IPS-NIHi7 (cell line): ENCODE results near the gene NEUROG2.
"Not testable (repeated sequence)": the region's sequence is repeated elsewhere in the genome, so short reads cannot be mapped to it uniquely, and the experiment has no call there.

ENCODE experiments used
- DNase-seq: peaks from one replicate; pipeline ENCODE4 v3.0.0; 2012; ENCODE audit warnings: mixed read lengths; ENCODE audit errors: extremely low spot score

The NEUROG2 gene

GRCh38 chr4:112492321-112492720 is 23.7 kb downstream of the NEUROG2 start:
- no peak for DNase-seq

- not testable (repeated sequence) for DNase-seq
Measured at GRCh38 chr4:112490808-112491207, 25.2 kb downstream of the NEUROG2 start.

- DNase-seq = no peak
Measured at GRCh38 chr4:112485930-112486329, 30.1 kb downstream of the NEUROG2 start.

GRCh38 chr4:112473985-112474384 is 42.0 kb downstream of the NEUROG2 start:
- DNase-seq = no peak

GRCh38 chr4:112472318-112472717 is 43.7 kb downstream of the NEUROG2 start:
- DNase-seq = no peak
